HEK293 (cell line): ENCODE results near the gene LHFPL2.

Experiments used
- CTCF ChIA-PET: fragments of 350-600 bp; formaldehyde crosslinking; extraction: SDS; loops from one replicate; lab custom pipeline; 2021; ENCODE audit warnings: antibody characterized with exemption; lab: Yijun Ruan, JAX
- POLR2A ChIA-PET: fragments of 300-600 bp; formaldehyde crosslinking; extraction: SDS; loops from one replicate; lab custom pipeline; 2020; ENCODE audit warnings: antibody characterized with exemption, inconsistent platforms; lab: Yijun Ruan, JAX
- H3K27ac ChIP-seq: fragments of 200-500 bp; sonication (Bioruptor generic); 2 replicates; pipeline ENCODE4 v1.5.1; 2014; ENCODE audit warnings: low read depth, low read length, control low read depth, inconsistent platforms; ENCODE audit errors: extremely low read depth
- H3K36me3 ChIP-seq, 2 experiments: fragments of 200-500 bp in 1 of 2; sonication (Bioruptor generic) in 1 of 2; 1 replicate in 1 of 2; 2 replicates in 1 of 2; pipeline ENCODE4 v1.5.1; 2014 to 2017; ENCODE audit warnings: inconsistent platforms in 2 of 2, low read length in 2 of 2; ENCODE audit not compliant: control insufficient read depth in 2 of 2, insufficient read depth in 1 of 2
- H3K4me1 ChIP-seq: fragments of 200-500 bp; sonication (Bioruptor generic); 2 replicates; pipeline ENCODE4 v1.5.1; 2014; ENCODE audit warnings: mild to moderate bottlenecking, low read length, inconsistent platforms; ENCODE audit not compliant: control insufficient read depth, insufficient read depth
- H3K4me3 ChIP-seq: 2 replicates; pipeline ENCODE4 v1.5.1; 2011; ENCODE audit warnings: low read depth, mild to moderate bottlenecking, control low read depth, low read length, moderate library complexity
- H3K9me3 ChIP-seq: fragments of 200-500 bp; sonication (Bioruptor generic); 2 replicates; pipeline ENCODE4 v1.5.1; 2014; ENCODE audit warnings: low read depth, low read length, inconsistent platforms; ENCODE audit not compliant: control insufficient read depth, insufficient read depth
- FEZF1 ChIP-seq: fragments of 450-650 bp; formaldehyde crosslinking; IDR thresholded peaks from 2 replicates; pipeline ENCODE4 v1.5.1; 2016; ENCODE audit warnings: missing biosample characterization, missing genetic modification characterization
- GLIS1 ChIP-seq: fragments of 450-650 bp; formaldehyde crosslinking; IDR thresholded peaks from 2 replicates; pipeline ENCODE4 v1.5.1; 2016; ENCODE audit warnings: missing biosample characterization, missing genetic modification characterization
- KLF8 ChIP-seq: fragments of 450-650 bp; formaldehyde crosslinking; IDR thresholded peaks from 2 replicates; pipeline ENCODE4 v1.5.1; 2016; ENCODE audit warnings: missing biosample characterization, missing genetic modification characterization
- YY1 ChIP-seq: fragments of 450-650 bp; formaldehyde crosslinking; IDR thresholded peaks from 2 replicates; pipeline ENCODE4 v1.5.1; 2018; ENCODE audit warnings: missing biosample characterization, missing genetic modification characterization
- ZIC2 ChIP-seq: fragments of 450-650 bp; formaldehyde crosslinking; IDR thresholded peaks from 2 replicates; pipeline ENCODE4 v1.5.1; 2016; ENCODE audit warnings: missing biosample characterization, missing genetic modification characterization
- ZNF169 ChIP-seq: fragments of 450-650 bp; formaldehyde crosslinking; IDR thresholded peaks from 2 replicates; pipeline ENCODE4 v1.5.1; 2016; ENCODE audit warnings: missing biosample characterization, missing genetic modification characterization
- ZNF335 ChIP-seq: fragments of 450-650 bp; formaldehyde crosslinking; conservative IDR thresholded peaks from 2 replicates; pipeline ENCODE4 v1.5.1; 2016; ENCODE audit warnings: missing biosample characterization, missing genetic modification characterization
- ZNF555 ChIP-seq: fragments of 450-650 bp; formaldehyde crosslinking; conservative IDR thresholded peaks from 2 replicates; pipeline ENCODE4 v1.5.1; 2017; ENCODE audit warnings: missing biosample characterization, mild to moderate bottlenecking, missing genetic modification characterization, inconsistent platforms
- ZNF558 ChIP-seq: fragments of 450-650 bp; formaldehyde crosslinking; IDR thresholded peaks from 2 replicates; pipeline ENCODE4 v1.5.1; 2016; ENCODE audit warnings: missing biosample characterization, missing genetic modification characterization
- ZNF571 ChIP-seq: fragments of 450-650 bp; formaldehyde crosslinking; IDR thresholded peaks from 2 replicates; pipeline ENCODE4 v1.5.0; 2017; ENCODE audit warnings: missing biosample characterization, missing genetic modification characterization
- ZNF596 ChIP-seq: fragments of 450-650 bp; IDR thresholded peaks from 2 replicates; pipeline ENCODE4 v1.5.0; 2018; ENCODE audit warnings: missing biosample characterization, mild to moderate bottlenecking, missing genetic modification characterization, moderate library complexity
- ZNF677 ChIP-seq: fragments of 450-650 bp; IDR thresholded peaks from 2 replicates; pipeline ENCODE4 v1.5.0; 2018; ENCODE audit warnings: missing biosample characterization, mild to moderate bottlenecking, missing genetic modification characterization, moderate library complexity
- ZNF830 ChIP-seq: fragments of 450-650 bp; IDR thresholded peaks from 2 replicates; pipeline ENCODE4 v1.5.0; 2018; ENCODE audit warnings: missing biosample characterization, missing genetic modification characterization, low read depth, mild to moderate bottlenecking, moderate library complexity
- ZNF843 ChIP-seq: fragments of 450-650 bp; formaldehyde crosslinking; IDR thresholded peaks from 2 replicates; pipeline ENCODE4 v1.5.1; 2016; ENCODE audit warnings: missing biosample characterization, missing genetic modification characterization
- TF ChIP-seq, protein P1 (sequence below): fragments of 450-650 bp; formaldehyde crosslinking; IDR thresholded peaks from 2 replicates; pipeline ENCODE4 v1.5.1; 2016; ENCODE audit warnings: missing biosample characterization, missing genetic modification characterization
- TF ChIP-seq, protein P2 (sequence below): fragments of 450-650 bp; formaldehyde crosslinking; IDR thresholded peaks from 2 replicates; pipeline ENCODE4 v1.5.1; 2017; ENCODE audit warnings: missing biosample characterization, missing genetic modification characterization
- TF ChIP-seq, protein P3 (sequence below): fragments of 450-650 bp; formaldehyde crosslinking; IDR thresholded peaks from 2 replicates; pipeline ENCODE4 v1.5.1; 2017; ENCODE audit warnings: missing biosample characterization, missing genetic modification characterization
- TF ChIP-seq, protein P4 (sequence below): IDR thresholded peaks from 2 replicates; pipeline ENCODE4 v1.6.1; 2011; ENCODE audit warnings: mild to moderate bottlenecking, low read depth, low read length, borderline replicate concordance
- TF ChIP-seq, protein P5 (sequence below): fragments of 450-650 bp; IDR thresholded peaks from 2 replicates; pipeline ENCODE4 v1.5.1; 2018; ENCODE audit warnings: missing biosample characterization, mild to moderate bottlenecking, missing genetic modification characterization

Gene LHFPL2

DNA sequence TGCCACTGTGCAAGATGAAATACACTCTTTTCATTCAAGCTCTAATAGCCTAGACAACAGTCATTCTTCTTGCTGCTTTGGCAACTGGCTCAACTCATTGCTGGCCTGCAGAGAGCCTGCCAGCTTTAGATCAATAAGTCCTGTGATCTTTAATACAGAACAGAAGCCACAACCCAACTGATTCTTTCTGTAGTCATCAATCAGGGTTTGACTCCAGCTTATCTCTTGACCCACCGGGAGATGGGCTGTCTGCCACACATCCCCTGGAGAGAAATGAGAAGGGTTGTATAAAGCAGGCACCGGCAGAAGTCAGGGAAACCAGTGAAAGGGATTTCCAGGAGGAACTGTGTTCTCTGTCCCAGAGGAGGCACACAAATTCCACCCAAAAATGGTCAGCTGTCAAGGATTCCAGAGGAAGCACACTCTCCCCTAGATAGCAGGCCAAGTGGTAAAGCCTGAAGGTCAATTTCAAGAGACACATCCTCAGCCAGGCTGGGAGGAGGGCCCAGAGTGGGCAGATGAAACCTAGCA, 24.5 kb downstream of the LHFPL2 start:
- peaks cover 17% of the 10 kb centered on the region for H3K4me1 ChIP-seq
- H3K27ac ChIP-seq = no peak overlapping the region
- CTCF ChIA-PET = interaction anchor here (0.5 to 0.9 kb wide), 3 partner anchors 91 to 340 kb away, joined by 3 to 4 read pairs (median 3); no protein-coding TSS in a partner anchor
- H3K4me3 ChIP-seq = no peak overlapping the region
- no peaks in the 10 kb centered on the region for H3K9me3 ChIP-seq
- POLR2A ChIA-PET = interaction anchor here (0.6 to 0.8 kb wide), 2 partner anchors 14 to 76 kb away, joined by 3 read pairs; no protein-coding TSS in a partner anchor
- TF ChIP-seq YY1 (tag by site-specific recombination) (no peak), ZNF558 (tag by site-specific recombination) (no peak), ZNF830 (tag by site-specific recombination) (no peak), GLIS1 (peak; percentile 72), ZIC2 (tag by site-specific recombination) (peak; percentile 85), ZNF843 (tag by site-specific recombination) (no peak), ZNF571 (tag by site-specific recombination) (no peak), ZNF335 (no peak), ZNF169 (no peak)
- TF ChIP-seq, protein P1, sequence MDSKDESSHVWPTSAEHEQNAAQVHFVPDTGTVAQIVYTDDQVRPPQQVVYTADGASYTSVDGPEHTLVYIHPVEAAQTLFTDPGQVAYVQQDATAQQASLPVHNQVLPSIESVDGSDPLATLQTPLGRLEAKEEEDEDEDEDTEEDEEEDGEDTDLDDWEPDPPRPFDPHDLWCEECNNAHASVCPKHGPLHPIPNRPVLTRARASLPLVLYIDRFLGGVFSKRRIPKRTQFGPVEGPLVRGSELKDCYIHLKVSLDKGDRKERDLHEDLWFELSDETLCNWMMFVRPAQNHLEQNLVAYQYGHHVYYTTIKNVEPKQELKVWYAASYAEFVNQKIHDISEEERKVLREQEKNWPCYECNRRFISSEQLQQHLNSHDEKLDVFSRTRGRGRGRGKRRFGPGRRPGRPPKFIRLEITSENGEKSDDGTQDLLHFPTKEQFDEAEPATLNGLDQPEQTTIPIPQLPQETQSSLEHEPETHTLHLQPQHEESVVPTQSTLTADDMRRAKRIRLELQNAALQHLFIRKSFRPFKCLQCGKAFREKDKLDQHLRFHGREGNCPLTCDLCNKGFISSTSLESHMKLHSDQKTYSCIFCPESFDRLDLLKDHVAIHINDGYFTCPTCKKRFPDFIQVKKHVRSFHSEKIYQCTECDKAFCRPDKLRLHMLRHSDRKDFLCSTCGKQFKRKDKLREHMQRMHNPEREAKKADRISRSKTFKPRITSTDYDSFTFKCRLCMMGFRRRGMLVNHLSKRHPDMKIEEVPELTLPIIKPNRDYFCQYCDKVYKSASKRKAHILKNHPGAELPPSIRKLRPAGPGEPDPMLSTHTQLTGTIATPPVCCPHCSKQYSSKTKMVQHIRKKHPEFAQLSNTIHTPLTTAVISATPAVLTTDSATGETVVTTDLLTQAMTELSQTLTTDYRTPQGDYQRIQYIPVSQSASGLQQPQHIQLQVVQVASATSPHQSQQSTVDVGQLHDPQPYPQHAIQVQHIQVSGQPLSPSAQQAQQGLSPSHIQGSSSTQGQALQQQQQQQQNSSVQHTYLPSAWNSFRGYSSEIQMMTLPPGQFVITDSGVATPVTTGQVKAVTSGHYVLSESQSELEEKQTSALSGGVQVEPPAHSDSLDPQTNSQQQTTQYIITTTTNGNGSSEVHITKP (tag by site-specific recombination) = peak; percentile 41; the same call in 1 of the 2 replicates
- peaks cover 3 to 22% of the 10 kb centered on the region in 2 experiments; a peak in 2 of 3 replicates for H3K36me3 ChIP-seq

DNA sequence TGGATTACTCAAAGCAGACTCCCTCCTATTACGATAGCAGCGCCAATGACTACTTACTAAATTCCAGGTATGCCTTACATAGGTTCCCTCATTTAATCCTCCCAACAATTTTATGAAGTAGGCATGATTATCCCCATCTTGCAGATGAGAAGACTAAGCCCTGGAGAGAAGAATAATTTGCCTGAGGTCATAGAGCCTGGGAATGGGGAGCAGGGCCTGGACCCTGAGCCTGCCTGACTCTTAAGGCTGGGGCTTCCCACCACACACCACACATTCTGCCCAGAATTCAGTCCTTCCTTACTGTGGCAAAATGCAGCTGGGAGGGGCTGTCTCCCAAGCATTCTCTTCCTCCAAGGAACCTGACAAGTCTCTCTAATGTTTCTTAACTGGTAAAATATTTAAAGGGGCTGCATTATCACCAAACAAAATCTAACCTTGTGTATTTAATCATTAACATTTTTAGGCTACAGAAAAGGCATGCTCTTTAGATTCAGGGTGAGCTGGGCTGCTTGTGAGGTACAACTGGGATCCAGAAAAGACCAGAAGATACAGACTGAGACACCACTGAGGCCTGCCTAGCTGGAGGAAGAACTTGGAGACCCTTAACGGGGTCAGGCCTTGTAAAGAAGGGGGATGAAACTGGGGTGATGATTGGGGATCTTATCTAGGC, 26.1 kb downstream of the LHFPL2 start:
- Histone ChIP-seq H3K9me3 (no peaks in the 10 kb centered on the region), H3K4me1 (peaks cover 12% of the 10 kb centered on the region; the same call in 1 of the 2 replicates), H3K27ac (no peak overlapping the region), H3K36me3 (peaks cover 3 to 27% of the 10 kb centered on the region in 2 experiments; a peak in 2 of 3 replicates), H3K4me3 (no peak overlapping the region)
- ChIA-PET POLR2A (no interaction called here), CTCF (interaction anchor here (1.9 kb wide), 1 partner anchor 8 kb away, joined by 7 read pairs; no protein-coding TSS in a partner anchor)
- no peak for TF ChIP-seq ZNF596 (tag by site-specific recombination)

DNA sequence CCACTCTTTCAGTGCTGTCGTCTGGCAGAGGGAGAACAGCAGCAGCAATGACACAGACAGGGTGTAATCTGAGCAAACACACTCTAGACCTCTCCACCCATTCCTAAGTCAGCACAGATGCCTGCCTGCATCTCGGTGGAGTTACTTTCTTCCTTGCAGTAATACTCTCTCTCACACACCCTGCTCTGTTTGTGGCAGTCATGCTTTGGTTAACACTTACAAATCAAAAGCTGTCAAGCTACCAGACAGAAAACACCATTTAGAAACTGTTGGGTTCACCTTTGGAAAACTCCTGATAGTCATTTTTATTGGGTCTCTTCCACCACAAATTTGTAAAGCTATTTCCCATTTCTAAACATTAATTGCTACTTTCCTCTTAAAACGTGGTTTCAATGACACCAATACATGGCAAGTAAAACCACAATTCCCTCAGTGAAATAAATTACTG, 27.3 kb downstream of the LHFPL2 start:
- peaks cover 0 to 25% of the 10 kb centered on the region in 2 experiments; a peak in 2 of 3 replicates for H3K36me3 ChIP-seq
- POLR2A ChIA-PET = no interaction called here
- H3K4me3 ChIP-seq = no peak overlapping the region
- H3K9me3 ChIP-seq = no peaks in the 10 kb centered on the region
- H3K4me1 ChIP-seq = peaks cover 12% of the 10 kb centered on the region; the same call in 1 of the 2 replicates
- CTCF ChIA-PET = interaction anchor here (1.9 kb wide), 1 partner anchor 9 kb away, joined by 7 read pairs; no protein-coding TSS in a partner anchor
- H3K27ac ChIP-seq = no peak overlapping the region
- no peak for TF ChIP-seq KLF8 (tag by site-specific recombination)
- TF ChIP-seq ZNF677 (tag by site-specific recombination) = no peak
- TF ChIP-seq, protein P2, sequence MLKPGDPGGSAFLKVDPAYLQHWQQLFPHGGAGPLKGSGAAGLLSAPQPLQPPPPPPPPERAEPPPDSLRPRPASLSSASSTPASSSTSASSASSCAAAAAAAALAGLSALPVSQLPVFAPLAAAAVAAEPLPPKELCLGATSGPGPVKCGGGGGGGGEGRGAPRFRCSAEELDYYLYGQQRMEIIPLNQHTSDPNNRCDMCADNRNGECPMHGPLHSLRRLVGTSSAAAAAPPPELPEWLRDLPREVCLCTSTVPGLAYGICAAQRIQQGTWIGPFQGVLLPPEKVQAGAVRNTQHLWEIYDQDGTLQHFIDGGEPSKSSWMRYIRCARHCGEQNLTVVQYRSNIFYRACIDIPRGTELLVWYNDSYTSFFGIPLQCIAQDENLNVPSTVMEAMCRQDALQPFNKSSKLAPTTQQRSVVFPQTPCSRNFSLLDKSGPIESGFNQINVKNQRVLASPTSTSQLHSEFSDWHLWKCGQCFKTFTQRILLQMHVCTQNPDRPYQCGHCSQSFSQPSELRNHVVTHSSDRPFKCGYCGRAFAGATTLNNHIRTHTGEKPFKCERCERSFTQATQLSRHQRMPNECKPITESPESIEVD (tag by site-specific recombination) = peak; percentile 83
- TF ChIP-seq, protein P3, sequence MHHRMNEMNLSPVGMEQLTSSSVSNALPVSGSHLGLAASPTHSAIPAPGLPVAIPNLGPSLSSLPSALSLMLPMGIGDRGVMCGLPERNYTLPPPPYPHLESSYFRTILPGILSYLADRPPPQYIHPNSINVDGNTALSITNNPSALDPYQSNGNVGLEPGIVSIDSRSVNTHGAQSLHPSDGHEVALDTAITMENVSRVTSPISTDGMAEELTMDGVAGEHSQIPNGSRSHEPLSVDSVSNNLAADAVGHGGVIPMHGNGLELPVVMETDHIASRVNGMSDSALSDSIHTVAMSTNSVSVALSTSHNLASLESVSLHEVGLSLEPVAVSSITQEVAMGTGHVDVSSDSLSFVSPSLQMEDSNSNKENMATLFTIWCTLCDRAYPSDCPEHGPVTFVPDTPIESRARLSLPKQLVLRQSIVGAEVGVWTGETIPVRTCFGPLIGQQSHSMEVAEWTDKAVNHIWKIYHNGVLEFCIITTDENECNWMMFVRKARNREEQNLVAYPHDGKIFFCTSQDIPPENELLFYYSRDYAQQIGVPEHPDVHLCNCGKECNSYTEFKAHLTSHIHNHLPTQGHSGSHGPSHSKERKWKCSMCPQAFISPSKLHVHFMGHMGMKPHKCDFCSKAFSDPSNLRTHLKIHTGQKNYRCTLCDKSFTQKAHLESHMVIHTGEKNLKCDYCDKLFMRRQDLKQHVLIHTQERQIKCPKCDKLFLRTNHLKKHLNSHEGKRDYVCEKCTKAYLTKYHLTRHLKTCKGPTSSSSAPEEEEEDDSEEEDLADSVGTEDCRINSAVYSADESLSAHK (tag by site-specific recombination) = peak; percentile 73
- TF ChIP-seq ZNF555 (tag by site-specific recombination) = no peak
- 0 out of 2 replicates have a peak, but pooled peaks have one; percentile 21 for TF ChIP-seq ZNF843 (tag by site-specific recombination)
- peak; percentile 56 for TF ChIP-seq FEZF1 (tag by site-specific recombination)
- TF ChIP-seq, protein P4, sequence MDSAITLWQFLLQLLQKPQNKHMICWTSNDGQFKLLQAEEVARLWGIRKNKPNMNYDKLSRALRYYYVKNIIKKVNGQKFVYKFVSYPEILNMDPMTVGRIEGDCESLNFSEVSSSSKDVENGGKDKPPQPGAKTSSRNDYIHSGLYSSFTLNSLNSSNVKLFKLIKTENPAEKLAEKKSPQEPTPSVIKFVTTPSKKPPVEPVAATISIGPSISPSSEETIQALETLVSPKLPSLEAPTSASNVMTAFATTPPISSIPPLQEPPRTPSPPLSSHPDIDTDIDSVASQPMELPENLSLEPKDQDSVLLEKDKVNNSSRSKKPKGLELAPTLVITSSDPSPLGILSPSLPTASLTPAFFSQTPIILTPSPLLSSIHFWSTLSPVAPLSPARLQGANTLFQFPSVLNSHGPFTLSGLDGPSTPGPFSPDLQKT = no peak
- TF ChIP-seq, protein P5, sequence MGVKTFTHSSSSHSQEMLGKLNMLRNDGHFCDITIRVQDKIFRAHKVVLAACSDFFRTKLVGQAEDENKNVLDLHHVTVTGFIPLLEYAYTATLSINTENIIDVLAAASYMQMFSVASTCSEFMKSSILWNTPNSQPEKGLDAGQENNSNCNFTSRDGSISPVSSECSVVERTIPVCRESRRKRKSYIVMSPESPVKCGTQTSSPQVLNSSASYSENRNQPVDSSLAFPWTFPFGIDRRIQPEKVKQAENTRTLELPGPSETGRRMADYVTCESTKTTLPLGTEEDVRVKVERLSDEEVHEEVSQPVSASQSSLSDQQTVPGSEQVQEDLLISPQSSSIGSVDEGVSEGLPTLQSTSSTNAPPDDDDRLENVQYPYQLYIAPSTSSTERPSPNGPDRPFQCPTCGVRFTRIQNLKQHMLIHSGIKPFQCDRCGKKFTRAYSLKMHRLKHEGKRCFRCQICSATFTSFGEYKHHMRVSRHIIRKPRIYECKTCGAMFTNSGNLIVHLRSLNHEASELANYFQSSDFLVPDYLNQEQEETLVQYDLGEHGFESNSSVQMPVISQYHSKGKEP = 0 out of 2 replicates have a peak, but pooled peaks have one; percentile 27
